NCI-H1694 treated with DMSO at 0.1 percent for 48 hours (cell line): ENCODE measurements around the gene LARP4.

Experiments
- DNase-seq: peaks from one replicate; lab custom pipeline; 2025; lab: John Stamatoyannopoulos, UW

The LARP4 gene

GRCh38 chr12:50525422-50525821 lies 124.7 kb downstream of the LARP4 start:
- no peak for DNase-seq

GRCh38 chr12:50527359-50527726 lies 126.7 kb downstream of the LARP4 start:
- no peak for DNase-seq

GRCh38 chr12:50528800-50529199 lies 128.1 kb downstream of the LARP4 start:
- no peak for DNase-seq

GRCh38 chr12:50529345-50529744 lies 128.7 kb downstream of the LARP4 start:
- DNase-seq, result no peak
